Memory B cell (primary cell): ENCODE results near the gene PLPP1.
A peak's percentile ranks its signal among the peaks of the same experiment; 100 is the strongest.

Experiments
- ATAC-seq: fragments of 150-1000 bp; cut with Tn5 transposase; 2 replicates; pipeline ENCODE4 v1.10.0; 2021; ENCODE audit warnings: low read depth, mild to moderate bottlenecking, moderate library complexity
- DNase-seq, 2 donors: peaks; one replicate each; pipeline ENCODE4 v3.0.0; 2022; ENCODE audit warnings: low spot score in 2 of 2
- H3K27ac Mint-ChIP-seq: one replicate; pipeline ENCODE4 v1.8.0; 2022; ENCODE audit warnings: mild to moderate bottlenecking, moderate library complexity, mixed read lengths
- H3K27me3 Mint-ChIP-seq: one replicate; pipeline ENCODE4 v1.8.0; 2022; ENCODE audit warnings: mixed read lengths
- H3K36me3 Mint-ChIP-seq: one replicate; pipeline ENCODE4 v1.8.0; 2022; ENCODE audit warnings: mild to moderate bottlenecking, mixed read lengths
- H3K4me1 Mint-ChIP-seq: one replicate; pipeline ENCODE4 v1.8.0; 2022; ENCODE audit warnings: mixed read lengths
- H3K4me3 Mint-ChIP-seq: one replicate; pipeline ENCODE4 v1.8.0; 2022; ENCODE audit warnings: mild to moderate bottlenecking, moderate library complexity, mixed read lengths
- H3K9me3 Mint-ChIP-seq: one replicate; pipeline ENCODE4 v1.8.0; 2022; ENCODE audit warnings: mixed read lengths

PLPP1 gene

GRCh38 chr5:55470282-55470681 lies 64.5 kb downstream of the PLPP1 start:
- peaks cover 3% of the 10 kb centered on the region for H3K4me1 Mint-ChIP-seq
- DNase-seq (no peak), ATAC-seq (no peak)
- H3K9me3 Mint-ChIP-seq, result peaks cover 1% of the 10 kb centered on the region
- H3K4me3 Mint-ChIP-seq, result no peak overlapping the region
- H3K36me3 Mint-ChIP-seq, result peaks cover 10% of the 10 kb centered on the region
- H3K27me3 Mint-ChIP-seq, result no peaks in the 10 kb centered on the region
- H3K27ac Mint-ChIP-seq, result no peak overlapping the region

DNA sequence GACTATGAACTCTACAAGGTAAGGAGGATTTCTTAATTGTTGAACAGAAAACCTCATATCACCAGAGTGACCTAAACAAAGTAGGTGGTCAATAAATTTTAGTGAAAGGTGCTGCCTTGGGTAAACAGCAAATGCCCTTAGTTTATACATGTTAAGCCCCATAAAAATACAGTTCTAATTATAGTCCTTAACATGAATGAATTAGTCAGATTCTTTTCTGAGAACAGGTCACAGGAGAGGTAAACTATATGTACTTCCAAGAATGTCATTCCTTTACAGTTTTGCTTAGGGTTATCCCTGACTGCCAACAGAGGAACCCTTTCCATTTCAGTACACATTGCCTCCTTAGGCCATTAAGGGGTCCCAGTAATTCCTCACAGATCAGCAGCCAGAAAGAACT lies 64.9 kb downstream of the PLPP1 start:
- ATAC-seq (no peak), DNase-seq (no peak)
- Mint-ChIP-seq H3K4me1 (peaks cover 3% of the 10 kb centered on the region), H3K36me3 (peaks cover 10% of the 10 kb centered on the region), H3K9me3 (peaks cover 1% of the 10 kb centered on the region), H3K27me3 (no peaks in the 10 kb centered on the region), H3K4me3 (no peak overlapping the region), H3K27ac (no peak overlapping the region)

GRCh38 chr5:55467862-55468551 lies 66.8 kb downstream of the PLPP1 start:
- DNase-seq, result no peak
- Mint-ChIP-seq H3K4me1 (peaks cover 3% of the 10 kb centered on the region), H3K27me3 (no peaks in the 10 kb centered on the region), H3K36me3 (peaks cover 15% of the 10 kb centered on the region), H3K27ac (no peak overlapping the region), H3K4me3 (no peak overlapping the region), H3K9me3 (peaks cover 1% of the 10 kb centered on the region)
- ATAC-seq, result no peak

DNA sequence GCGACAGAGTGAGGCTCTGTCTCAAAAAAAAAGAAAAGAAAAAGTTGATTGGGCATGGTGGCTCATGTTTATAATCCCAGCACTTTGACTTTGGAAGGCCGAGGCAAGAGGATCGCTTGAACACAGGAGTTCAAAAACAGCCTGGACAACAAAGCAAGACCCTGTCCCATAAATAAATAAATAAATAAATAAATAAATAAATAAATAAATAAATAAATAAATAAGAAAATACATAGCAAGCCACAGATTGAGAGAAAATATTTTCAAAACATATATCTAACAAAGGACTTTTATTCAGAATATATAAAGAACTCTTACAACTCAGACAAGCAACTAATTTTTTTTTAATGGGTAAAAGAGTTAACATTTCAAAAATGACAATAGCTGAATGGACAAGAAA lies 71.2 kb downstream of the PLPP1 start:
- Mint-ChIP-seq H3K36me3 (peaks cover 21% of the 10 kb centered on the region), H3K27ac (no peak overlapping the region), H3K4me3 (no peak overlapping the region), H3K4me1 (peaks cover 2% of the 10 kb centered on the region), H3K9me3 (peaks cover 1% of the 10 kb centered on the region), H3K27me3 (no peaks in the 10 kb centered on the region)
- DNase-seq (no peak), ATAC-seq (no peak)

DNA sequence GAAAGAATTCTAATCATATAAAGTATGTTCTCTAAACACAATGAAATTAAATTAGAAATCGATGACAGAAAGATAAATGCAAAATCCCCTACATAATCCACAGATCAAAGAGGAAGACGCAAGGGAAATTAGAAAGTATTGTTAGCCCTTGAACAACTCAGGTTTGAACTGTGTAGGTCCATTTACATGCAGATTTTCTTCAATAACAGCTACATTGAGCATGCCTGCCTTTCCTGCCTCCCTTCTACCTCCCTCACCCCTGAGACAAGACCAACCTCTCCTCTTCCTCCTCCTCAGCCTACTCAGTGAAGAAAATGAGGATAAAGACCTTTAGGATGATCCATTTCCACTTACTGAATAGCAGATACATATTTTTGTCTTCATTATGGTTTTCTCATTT lies 75.2 kb downstream of the PLPP1 start:
- no peak for ATAC-seq
- Mint-ChIP-seq H3K27me3 (no peaks in the 10 kb centered on the region), H3K36me3 (peaks cover 17% of the 10 kb centered on the region)

DNA sequence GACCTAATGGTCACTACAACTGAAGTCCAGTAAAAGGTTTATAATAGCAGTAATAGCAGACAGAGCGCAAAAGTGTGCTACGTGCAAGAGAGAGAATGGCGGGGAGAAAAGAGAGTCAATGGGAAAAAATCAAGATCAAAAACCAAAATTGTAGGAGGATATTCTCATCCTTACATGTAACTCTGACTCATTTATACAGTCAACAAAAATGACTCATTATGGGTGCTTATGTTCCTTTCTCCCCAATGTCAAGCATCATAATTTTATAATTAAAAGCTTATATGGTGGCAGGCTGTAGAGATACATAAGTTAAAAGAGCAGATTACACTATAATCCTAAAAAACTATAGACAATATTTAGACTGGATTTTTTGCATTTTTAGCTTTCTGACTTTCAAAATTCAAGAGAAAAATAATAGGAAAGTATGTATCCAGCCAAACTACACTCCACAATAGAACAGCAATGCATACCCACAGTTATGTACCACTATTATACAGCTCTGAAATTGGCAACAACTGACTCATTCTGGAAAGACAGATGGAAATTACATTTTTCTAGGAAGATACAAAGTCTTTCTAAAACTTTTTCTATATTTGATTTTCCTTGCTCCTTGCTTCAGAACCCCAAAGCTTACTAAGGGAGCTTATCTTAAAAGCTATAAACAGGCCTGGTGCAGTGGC lies 78.4 kb downstream of the PLPP1 start:
- H3K27me3 Mint-ChIP-seq, result no peaks in the 10 kb centered on the region
- no peak for ATAC-seq
- H3K27ac Mint-ChIP-seq, result no peak overlapping the region
- DNase-seq, result no peak
- no peak overlapping the region for H3K4me3 Mint-ChIP-seq
- H3K9me3 Mint-ChIP-seq, result peaks cover 1% of the 10 kb centered on the region
- H3K36me3 Mint-ChIP-seq, result peaks cover 12% of the 10 kb centered on the region
- peaks cover 9% of the 10 kb centered on the region for H3K4me1 Mint-ChIP-seq

More for the DNA sequence above, 75.2 kb downstream of the PLPP1 start:
- H3K4me1 Mint-ChIP-seq, result peaks cover 6% of the 10 kb centered on the region
- H3K9me3 Mint-ChIP-seq, result peaks cover 1% of the 10 kb centered on the region
- no peak for DNase-seq
- H3K4me3 Mint-ChIP-seq, result no peak overlapping the region
- H3K27ac Mint-ChIP-seq, result no peak overlapping the region

GRCh38 chr5:55454282-55454681 lies 80.5 kb downstream of the PLPP1 start:
- peaks cover 7% of the 10 kb centered on the region for H3K4me1 Mint-ChIP-seq
- H3K9me3 Mint-ChIP-seq, result peaks cover 1% of the 10 kb centered on the region
- DNase-seq (no peak), ATAC-seq (no peak)
- H3K4me3 Mint-ChIP-seq, result no peak overlapping the region
- H3K27ac Mint-ChIP-seq, result no peak overlapping the region
- no peaks in the 10 kb centered on the region for H3K27me3 Mint-ChIP-seq
- peaks cover 11% of the 10 kb centered on the region for H3K36me3 Mint-ChIP-seq

GRCh38 chr5:55453211-55453610 lies 81.6 kb downstream of the PLPP1 start:
- H3K36me3 Mint-ChIP-seq, result peaks cover 9% of the 10 kb centered on the region
- H3K27ac Mint-ChIP-seq, result no peak overlapping the region
- H3K9me3 Mint-ChIP-seq, result no peaks in the 10 kb centered on the region
- H3K4me1 Mint-ChIP-seq, result peaks cover 4% of the 10 kb centered on the region
- no peak overlapping the region for H3K4me3 Mint-ChIP-seq
- DNase-seq (no peak), ATAC-seq (no peak)
- no peaks in the 10 kb centered on the region for H3K27me3 Mint-ChIP-seq

- no peak for ATAC-seq
- DNase-seq, result no peak
Observed at GRCh38 chr5:55451976-55452375, 82.8 kb downstream of the PLPP1 start.

DNA sequence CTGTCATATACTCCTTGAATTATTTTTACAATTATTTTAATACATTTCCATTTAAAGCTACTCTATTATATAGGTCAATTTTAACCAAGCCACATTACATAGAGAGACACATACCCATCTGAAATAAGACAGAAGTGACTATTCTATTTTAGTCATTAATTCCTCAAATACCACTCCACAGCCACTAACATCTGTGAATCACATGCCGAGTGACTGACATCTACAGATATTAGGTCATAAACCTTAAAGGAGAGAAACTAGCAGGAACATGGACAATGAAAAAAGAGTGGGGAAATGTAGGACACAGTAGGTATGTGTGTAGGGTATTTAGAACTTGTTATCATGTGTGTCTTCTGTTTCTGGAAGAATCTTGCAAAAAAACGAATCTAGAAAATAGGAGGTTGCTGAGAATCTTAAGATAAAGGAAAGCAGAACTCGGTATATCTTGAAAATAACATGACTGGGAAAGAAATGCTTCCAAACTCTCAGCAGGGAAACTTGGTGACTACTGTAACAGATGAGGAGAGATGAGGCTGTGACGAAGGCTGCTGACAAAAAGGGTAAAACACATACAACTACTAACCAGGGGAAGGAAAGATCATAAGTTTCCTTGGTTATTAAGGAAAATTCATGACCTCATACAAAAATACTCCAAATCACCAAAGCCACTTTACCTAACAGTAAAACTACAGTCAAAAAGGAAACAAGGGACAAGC lies 84.6 kb downstream of the PLPP1 start:
- ATAC-seq, result no peak
- no peak overlapping the region for H3K27ac Mint-ChIP-seq
- DNase-seq, result no peak
- H3K4me1 Mint-ChIP-seq, result peaks cover 4% of the 10 kb centered on the region
- no peaks in the 10 kb centered on the region for H3K9me3 Mint-ChIP-seq
- no peak overlapping the region for H3K4me3 Mint-ChIP-seq
- peaks cover 15% of the 10 kb centered on the region for H3K36me3 Mint-ChIP-seq
- no peaks in the 10 kb centered on the region for H3K27me3 Mint-ChIP-seq

More at GRCh38 chr5:55451976-55452375, 82.8 kb downstream of the PLPP1 start:
- no peaks in the 10 kb centered on the region for H3K27me3 Mint-ChIP-seq
- H3K9me3 Mint-ChIP-seq, result no peaks in the 10 kb centered on the region
- H3K4me3 Mint-ChIP-seq, result no peak overlapping the region
- H3K36me3 Mint-ChIP-seq, result peaks cover 9% of the 10 kb centered on the region
- H3K27ac Mint-ChIP-seq, result peak overlapping the region; percentile 55
- peaks cover 4% of the 10 kb centered on the region for H3K4me1 Mint-ChIP-seq

GRCh38 chr5:55446640-55447351 lies 88.0 kb downstream of the PLPP1 start:
- no peak for DNase-seq
- H3K27ac Mint-ChIP-seq, result no peak overlapping the region
- peaks cover 10% of the 10 kb centered on the region for H3K36me3 Mint-ChIP-seq
- no peaks in the 10 kb centered on the region for H3K9me3 Mint-ChIP-seq
- H3K27me3 Mint-ChIP-seq, result no peaks in the 10 kb centered on the region
- H3K4me3 Mint-ChIP-seq, result no peak overlapping the region
- no peak for ATAC-seq
- H3K4me1 Mint-ChIP-seq, result no peaks in the 10 kb centered on the region

DNA sequence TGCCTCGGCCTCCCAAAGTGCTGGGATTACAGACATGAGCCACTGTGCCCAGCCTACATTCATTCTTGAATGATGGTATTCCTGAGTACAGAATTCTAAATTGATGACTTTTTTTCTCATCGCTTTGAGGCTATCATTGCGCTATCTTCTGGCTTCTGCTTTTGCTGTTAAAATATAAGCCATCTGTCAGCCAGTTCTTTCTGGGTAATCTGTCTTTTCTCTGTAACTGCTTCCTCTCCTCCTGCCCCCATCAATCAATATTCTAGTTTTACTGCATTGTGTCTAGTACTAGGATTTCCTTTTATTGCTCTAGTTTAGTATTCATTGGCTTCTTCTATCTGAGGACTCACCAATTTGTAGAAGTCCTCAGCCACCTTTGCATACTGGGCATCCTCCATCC lies 89.0 kb downstream of the PLPP1 start:
- Mint-ChIP-seq H3K9me3 (no peaks in the 10 kb centered on the region), H3K27ac (no peak overlapping the region), H3K27me3 (no peaks in the 10 kb centered on the region), H3K36me3 (peaks cover 10% of the 10 kb centered on the region), H3K4me3 (no peak overlapping the region), H3K4me1 (no peaks in the 10 kb centered on the region)
- DNase-seq (no peak), ATAC-seq (no peak)

- ATAC-seq, result no peak
- H3K4me3 Mint-ChIP-seq, result no peak overlapping the region
- H3K27ac Mint-ChIP-seq, result peak overlapping the region; percentile 63
- peaks cover 16% of the 10 kb centered on the region for H3K36me3 Mint-ChIP-seq
- no peaks in the 10 kb centered on the region for H3K4me1 Mint-ChIP-seq
- H3K27me3 Mint-ChIP-seq, result no peaks in the 10 kb centered on the region
- H3K9me3 Mint-ChIP-seq, result no peaks in the 10 kb centered on the region
- no peak for DNase-seq
Observed at GRCh38 chr5:55441954-55442353, 92.8 kb downstream of the PLPP1 start.
